Mesendoderm (in vitro differentiated cells): Measurements from ENCODE around the gene KCNQ1.

Experiments
- DNase-seq: peaks from one replicate; pipeline ENCODE4 v3.0.0; 2013
- H2AK5ac ChIP-seq: 2 replicates; pipeline ENCODE4 v1.6.1; 2013; ENCODE audit warnings: low read length, inconsistent platforms
- H2BK120ac ChIP-seq: 2 replicates; pipeline ENCODE4 v1.6.1; 2013; ENCODE audit warnings: low read depth, mild to moderate bottlenecking, low read length, moderate library complexity, mixed read lengths
- H2BK15ac ChIP-seq: replicated peaks from 2 replicates; pipeline ENCODE4 v1.6.1; 2013; ENCODE audit warnings: low read depth, mild to moderate bottlenecking, moderate library complexity
- H2BK5ac ChIP-seq: 2 replicates; pipeline ENCODE4 v1.6.1; 2013; ENCODE audit warnings: low read length, inconsistent platforms
- H3K18ac ChIP-seq: 2 replicates; pipeline ENCODE4 v1.6.1; 2013; ENCODE audit warnings: mild to moderate bottlenecking, low read length, mixed read lengths
- H3K23ac ChIP-seq: one replicate; pipeline ENCODE4 v1.6.1; 2013; ENCODE audit warnings: low read length
- H3K27ac ChIP-seq: 2 replicates; pipeline ENCODE4 v1.5.1; 2013; ENCODE audit warnings: low read depth, mild to moderate bottlenecking, inconsistent platforms, low read length, moderate library complexity
- H3K27me3 ChIP-seq: 2 replicates; pipeline ENCODE4 v1.6.1; 2013; ENCODE audit warnings: low read length, control low read depth, mild to moderate bottlenecking, inconsistent platforms; ENCODE audit not compliant: insufficient read depth, poor library complexity
- H3K36me3 ChIP-seq: 2 replicates; pipeline ENCODE4 v1.6.1; 2013; ENCODE audit warnings: low read length, inconsistent platforms; ENCODE audit not compliant: control insufficient read depth, insufficient read depth
- H3K4ac ChIP-seq: one replicate; pipeline ENCODE4 v1.6.1; 2013; ENCODE audit warnings: low read depth, mild to moderate bottlenecking, low read length, moderate library complexity
- H3K4me1 ChIP-seq: 2 replicates; pipeline ENCODE4 v1.6.1; 2013; ENCODE audit warnings: low read depth, low read length, inconsistent platforms; ENCODE audit not compliant: control insufficient read depth
- H3K4me2 ChIP-seq: 2 replicates; pipeline ENCODE4 v1.6.1; 2013; ENCODE audit warnings: low read length
- H3K4me3 ChIP-seq: 2 replicates; pipeline ENCODE4 v1.5.1; 2013; ENCODE audit warnings: mild to moderate bottlenecking, low read length
- H3K56ac ChIP-seq: one replicate; pipeline ENCODE4 v1.6.1; 2013; ENCODE audit warnings: low read length
- H3K79me1 ChIP-seq: 2 replicates; pipeline ENCODE4 v1.6.1; 2013; ENCODE audit warnings: low read length, inconsistent platforms
- H3K79me2 ChIP-seq: 2 replicates; pipeline ENCODE4 v1.6.1; 2013; ENCODE audit warnings: mild to moderate bottlenecking, low read length; ENCODE audit not compliant: control insufficient read depth, insufficient read depth
- H3K9ac ChIP-seq: 2 replicates; pipeline ENCODE4 v1.6.1; 2013; ENCODE audit warnings: low read length, inconsistent platforms
- H4K5ac ChIP-seq: one replicate; pipeline ENCODE4 v1.6.1; 2013; ENCODE audit warnings: low read length
- H4K8ac ChIP-seq: one replicate; pipeline ENCODE4 v1.6.1; 2013; ENCODE audit warnings: low read depth, mild to moderate bottlenecking, control low read depth, low read length, moderate library complexity
- WGBS: extraction: QIAGEN DNeasy Blood & Tissue Kit; methylation state at CpG from one replicate; pipeline ENCODE4 v1.1.7; 2013; ENCODE audit warnings: low lambda C conversion rate, missing lambda C conversion rate; ENCODE audit not compliant: insufficient coverage; ENCODE audit errors: extremely low coverage; 5-methylcytosine and 5-hydroxymethylcytosine counted together

Gene KCNQ1

GRCh38 chr11:2398664-2399355 lies 46.0 kb upstream of the KCNQ1 start:
- Histone ChIP-seq H2BK5ac (no peak overlapping the region), H3K56ac (peak overlapping the region; percentile 25), H4K8ac (no peak overlapping the region), H3K23ac (no peak overlapping the region), H3K4ac (no peak overlapping the region), H2BK120ac (no peak overlapping the region), H4K5ac (no peak overlapping the region), H3K27ac (no peak overlapping the region), H2AK5ac (no peak overlapping the region), H2BK15ac (no peak overlapping the region), H3K79me2 (peaks cover 11% of the 10 kb centered on the region), H3K27me3 (no peaks in the 10 kb centered on the region), H3K36me3 (peaks cover 3% of the 10 kb centered on the region), H3K4me1 (peaks cover 5% of the 10 kb centered on the region), H3K18ac (no peak overlapping the region), H3K9ac (peak overlapping the region; percentile 81), H3K4me3 (no peak overlapping the region), H3K4me2 (no peak overlapping the region), H3K79me1 (peaks cover 11% of the 10 kb centered on the region)
- WGBS = no CpG with 5 or more reads among the region's 7 CpGs
- no peak for DNase-seq

GRCh38 chr11:2399488-2400068 lies 45.2 kb upstream of the KCNQ1 start:
- no peak overlapping the region for H4K5ac ChIP-seq
- peak overlapping the region; percentile 60 for H3K4me2 ChIP-seq
- H2BK120ac ChIP-seq = no peak overlapping the region
- H2BK5ac ChIP-seq = peak overlapping the region; percentile 35
- peaks cover 3% of the 10 kb centered on the region for H3K36me3 ChIP-seq
- peaks cover 11% of the 10 kb centered on the region for H3K79me2 ChIP-seq
- peak overlapping the region; percentile 57 for H4K8ac ChIP-seq
- peak overlapping the region; percentile 22 for H3K4ac ChIP-seq
- no CpG with 5 or more reads among the region's 23 CpGs for WGBS
- peaks cover 11% of the 10 kb centered on the region for H3K79me1 ChIP-seq
- no peak overlapping the region for H2AK5ac ChIP-seq
- H3K4me1 ChIP-seq = peaks cover 5% of the 10 kb centered on the region
- H3K27me3 ChIP-seq = no peaks in the 10 kb centered on the region
- peak overlapping the region; percentile 90 for H3K56ac ChIP-seq
- DNase-seq = peak; percentile 38
- peak overlapping the region; percentile 34 for H3K4me3 ChIP-seq
- H3K27ac ChIP-seq = peak overlapping the region; percentile 69
- H3K9ac ChIP-seq = peak overlapping the region; percentile 81
- H3K23ac ChIP-seq = no peak overlapping the region
- H3K18ac ChIP-seq = no peak overlapping the region
- H2BK15ac ChIP-seq = no peak overlapping the region

- peak within 1 kb of the TSS; percentile 95 for H3K4me3 ChIP-seq
- no peak within 1 kb of the TSS for H2BK120ac ChIP-seq
- peak; percentile 100 for DNase-seq
- peak within 1 kb of the TSS; percentile 69 for H3K27ac ChIP-seq
- peak within 1 kb of the TSS; percentile 64 for H3K4me2 ChIP-seq
- H3K36me3 ChIP-seq = peaks cover 3% of the 10 kb centered on the region
- peaks cover 11% of the 10 kb centered on the region for H3K79me1 ChIP-seq
- peaks cover 11% of the 10 kb centered on the region for H3K79me2 ChIP-seq
- peak within 1 kb of the TSS; percentile 35 for H2BK5ac ChIP-seq
- no peaks in the 10 kb centered on the region for H3K27me3 ChIP-seq
- H3K4me1 ChIP-seq = peaks cover 5% of the 10 kb centered on the region
- no peak within 1 kb of the TSS for H2BK15ac ChIP-seq
- no peak within 1 kb of the TSS for H3K23ac ChIP-seq
- no peak within 1 kb of the TSS for H4K5ac ChIP-seq
- peak within 1 kb of the TSS; percentile 57 for H4K8ac ChIP-seq
- peak within 1 kb of the TSS; percentile 96 for H3K56ac ChIP-seq
- H3K4ac ChIP-seq = peak within 1 kb of the TSS; percentile 77
- H3K18ac ChIP-seq = no peak within 1 kb of the TSS
- WGBS = no CpG with 5 or more reads among the region's 66 CpGs
- peak within 1 kb of the TSS; percentile 99 for H3K9ac ChIP-seq
- peak within 1 kb of the TSS; percentile 82 for H2AK5ac ChIP-seq
Observed at GRCh38 chr11:2400069-2400761, 44.6 kb upstream of the KCNQ1 start, which contains the start of gene TSSC4. Gene TSSC4 (plus strand): TSS chr11:2400750. CDS start chr11:2402634, 1,884 bp downstream.

GRCh38 chr11:2400762-2401435 lies 43.9 kb upstream of the KCNQ1 start:
- peak overlapping the region; percentile 95 for H3K4me3 ChIP-seq
- H3K4ac ChIP-seq = peak overlapping the region; percentile 77
- no peak overlapping the region for H2BK120ac ChIP-seq
- H3K27me3 ChIP-seq = no peaks in the 10 kb centered on the region
- no peak overlapping the region for H3K18ac ChIP-seq
- DNase-seq = no peak
- no CpG with 5 or more reads among the region's 55 CpGs for WGBS
- H3K79me1 ChIP-seq = peaks cover 11% of the 10 kb centered on the region
- H3K4me1 ChIP-seq = peaks cover 5% of the 10 kb centered on the region
- no peak overlapping the region for H2BK5ac ChIP-seq
- no peaks in the 10 kb centered on the region for H3K36me3 ChIP-seq
- H2BK15ac ChIP-seq = no peak overlapping the region
- H4K5ac ChIP-seq = no peak overlapping the region
- H3K4me2 ChIP-seq = peak overlapping the region; percentile 64
- H2AK5ac ChIP-seq = peak overlapping the region; percentile 82
- no peak overlapping the region for H3K23ac ChIP-seq
- no peak overlapping the region for H3K27ac ChIP-seq
- H3K79me2 ChIP-seq = peaks cover 11% of the 10 kb centered on the region
- H3K9ac ChIP-seq = peak overlapping the region; percentile 99
- H4K8ac ChIP-seq = no peak overlapping the region
- peak overlapping the region; percentile 96 for H3K56ac ChIP-seq

- H3K4me1 ChIP-seq = peaks cover 5% of the 10 kb centered on the region
- H3K9ac ChIP-seq = peak overlapping the region; percentile 99
- no peak overlapping the region for H4K8ac ChIP-seq
- H3K23ac ChIP-seq = no peak overlapping the region
- no peak overlapping the region for H2BK5ac ChIP-seq
- no peak overlapping the region for H2BK15ac ChIP-seq
- H3K18ac ChIP-seq = no peak overlapping the region
- H3K4me2 ChIP-seq = peak overlapping the region; percentile 64
- H3K4me3 ChIP-seq = peak overlapping the region; percentile 95
- H3K56ac ChIP-seq = peak overlapping the region; percentile 96
- H2BK120ac ChIP-seq = no peak overlapping the region
- H4K5ac ChIP-seq = no peak overlapping the region
- H3K27me3 ChIP-seq = no peaks in the 10 kb centered on the region
- H3K4ac ChIP-seq = no peak overlapping the region
- H3K79me2 ChIP-seq = peaks cover 11% of the 10 kb centered on the region
- no peak for DNase-seq
- WGBS = no CpG with 5 or more reads among the region's 12 CpGs
- H3K27ac ChIP-seq = no peak overlapping the region
- H2AK5ac ChIP-seq = no peak overlapping the region
- no peaks in the 10 kb centered on the region for H3K36me3 ChIP-seq
- H3K79me1 ChIP-seq = peaks cover 11% of the 10 kb centered on the region
Observed at GRCh38 chr11:2401436-2401984, 43.3 kb upstream of the KCNQ1 start.
